Thoracic aorta (tissue), 2 donors: Measurements from ENCODE around the gene SOX4. TPM values are rescaled to one million over a fixed set of nuclear protein-coding genes. Genes with fewer than 3 reads are reported as not detected.

Source experiments
- ATAC-seq: fragments of 150-250 bp; one replicate; pipeline ENCODE4 v1.8.0; 2017; ENCODE audit warnings: low read depth; ENCODE audit not compliant: insufficient number of reproducible peaks, low FRiP score
- DNase-seq: peaks from one replicate; pipeline ENCODE4 v3.0.0-alpha.2; 2020; ENCODE audit warnings: low spot score
- H3K27ac ChIP-seq, 2 donors: fragments of 200-600 bp; sonication (generic); 1 replicate in 1 of 2; 2 replicates in 1 of 2; pipeline ENCODE4 v1.5.1; 2016; ENCODE audit warnings: mild to moderate bottlenecking in 2 of 2, moderate library complexity in 2 of 2
- H3K27me3 ChIP-seq: fragments of 200-600 bp; sonication (generic); replicated peaks from 2 replicates; pipeline ENCODE4 v1.6.0; 2016; ENCODE audit warnings: mild to moderate bottlenecking; ENCODE audit not compliant: insufficient read depth
- H3K36me3 ChIP-seq: fragments of 200-600 bp; sonication (generic); one replicate; pipeline ENCODE4 v1.5.1; 2016
- H3K4me1 ChIP-seq, 2 donors: fragments of 200-600 bp; sonication (generic); 1 replicate in 1 of 2; 2 replicates in 1 of 2; pipeline versions ENCODE4 v1.5.1 to v1.6.0; 2016; ENCODE audit warnings: low read depth in 2 of 2, mild to moderate bottlenecking in 1 of 2; ENCODE audit not compliant: control insufficient read depth in 1 of 2
- H3K4me3 ChIP-seq: fragments of 200-600 bp; sonication (generic); 2 replicates; pipeline ENCODE4 v1.5.1; 2016; ENCODE audit warnings: mild to moderate bottlenecking
- H3K9me3 ChIP-seq: fragments of 200-600 bp; sonication (generic); 2 replicates; pipeline ENCODE4 v1.5.1; 2016
- CTCF ChIP-seq: fragments of 200-600 bp; sonication (generic); IDR thresholded peaks from one replicate; pipeline ENCODE4 v1.5.1; 2019; ENCODE audit warnings: antibody characterized with exemption
- total RNA-seq, 2 donors: library from RNA; depleted of rRNA; stranded (reverse); fragments of >200 nt; gene quantifications; one replicate each; pipeline versions ENCODE4 v1.1.0 to v1.2.3, GENCODE V29; 2016

The SOX4 gene
- total RNA-seq, 2 donors from 2014 or later, result 5.6 to 22.1 TPM

- H3K4me1 ChIP-seq, result no peaks in the 10 kb centered on the region
- H3K36me3 ChIP-seq, result no peaks in the 10 kb centered on the region
- no peak for TF ChIP-seq CTCF
- ATAC-seq (no peak), DNase-seq (no peak)
- H3K4me3 ChIP-seq, result no peak overlapping the region
- no peaks in the 10 kb centered on the region for H3K9me3 ChIP-seq
- H3K27ac ChIP-seq, result no peak overlapping the region
- H3K27me3 ChIP-seq, result no peaks in the 10 kb centered on the region
Measured at GRCh38 chr6:21626756-21627155, 33.2 kb downstream of the SOX4 start.

- DNase-seq (no peak), ATAC-seq (no peak)
- no peak for TF ChIP-seq CTCF
Measured at GRCh38 chr6:21628160-21628559, 34.6 kb downstream of the SOX4 start.

GRCh38 chr6:21633511-21634109 lies 40.1 kb downstream of the SOX4 start:
- no peak overlapping the region for H3K4me3 ChIP-seq
- no peak overlapping the region for H3K27ac ChIP-seq
- no peaks in the 10 kb centered on the region for H3K27me3 ChIP-seq

More at GRCh38 chr6:21628160-21628559, 34.6 kb downstream of the SOX4 start:
- H3K27ac ChIP-seq, result no peak overlapping the region
- H3K9me3 ChIP-seq, result no peaks in the 10 kb centered on the region
- H3K4me1 ChIP-seq, result no peaks in the 10 kb centered on the region
- H3K27me3 ChIP-seq, result no peaks in the 10 kb centered on the region
- H3K36me3 ChIP-seq, result no peaks in the 10 kb centered on the region
- no peak overlapping the region for H3K4me3 ChIP-seq

GRCh38 chr6:21634582-21634981 lies 41.0 kb downstream of the SOX4 start:
- no peaks in the 10 kb centered on the region for H3K27me3 ChIP-seq
- TF ChIP-seq CTCF, result no peak
- H3K36me3 ChIP-seq, result no peaks in the 10 kb centered on the region
- H3K4me1 ChIP-seq, result peaks cover 3 to 23% of the 10 kb centered on the region in 2 donors
- ATAC-seq, result peak; percentile 88
- DNase-seq, result peak; percentile 10
- peak overlapping the region in 1 of 2 donors; percentile 70 for H3K27ac ChIP-seq
- H3K9me3 ChIP-seq, result no peaks in the 10 kb centered on the region
- H3K4me3 ChIP-seq, result no peak overlapping the region

More at GRCh38 chr6:21633511-21634109, 40.1 kb downstream of the SOX4 start:
- Histone ChIP-seq H3K9me3 (no peaks in the 10 kb centered on the region), H3K36me3 (no peaks in the 10 kb centered on the region), H3K4me1 (peaks cover 3 to 23% of the 10 kb centered on the region in 2 donors)
- TF ChIP-seq CTCF, result no peak
- no peak for DNase-seq
- no peak for ATAC-seq

- no peak overlapping the region for H3K4me3 ChIP-seq
- DNase-seq, result no peak
- TF ChIP-seq CTCF, result no peak
- peak; percentile 76 for ATAC-seq
- no peaks in the 10 kb centered on the region for H3K36me3 ChIP-seq
- peaks cover 3 to 23% of the 10 kb centered on the region in 2 donors for H3K4me1 ChIP-seq
- no peaks in the 10 kb centered on the region for H3K9me3 ChIP-seq
- peak overlapping the region in 1 of 2 donors; percentile 52 for H3K27ac ChIP-seq
- H3K27me3 ChIP-seq, result no peaks in the 10 kb centered on the region
Measured at GRCh38 chr6:21636876-21637275, 43.3 kb downstream of the SOX4 start.
